Osteoblast (primary cell): ENCODE measurements around the gene STK35. TPM values are rescaled to one million over a fixed set of nuclear protein-coding genes. Genes with fewer than 3 reads are reported as not detected.

Experiments
- DNase-seq: peaks from one replicate; pipeline ENCODE4 v3.0.0; 2011; ENCODE audit warnings: low spot score, mixed read lengths; ENCODE audit not compliant: insufficient read length; ENCODE audit errors: missing footprints
- H2AFZ ChIP-seq: 2 replicates; pipeline ENCODE4 v1.6.0; 2011; ENCODE audit warnings: mild to moderate bottlenecking, low read length
- H3K27ac ChIP-seq: 2 replicates; pipeline ENCODE4 v1.5.1; 2011; ENCODE audit warnings: mild to moderate bottlenecking, low read depth, low read length, moderate library complexity
- H3K27me3 ChIP-seq: 2 replicates; pipeline ENCODE4 v1.6.0; 2012; ENCODE audit warnings: mild to moderate bottlenecking, control low read depth, inconsistent platforms, low read length, moderate library complexity; ENCODE audit not compliant: insufficient read depth
- H3K36me3 ChIP-seq: 2 replicates; pipeline ENCODE4 v1.5.1; 2011; ENCODE audit warnings: mild to moderate bottlenecking, low read length, control low read depth, moderate library complexity; ENCODE audit not compliant: insufficient read depth
- H3K4me1 ChIP-seq: 2 replicates; pipeline ENCODE4 v1.5.1; 2011; ENCODE audit warnings: mild to moderate bottlenecking, low read length, control low read depth, moderate library complexity; ENCODE audit not compliant: insufficient read depth
- H3K4me2 ChIP-seq: 2 replicates; pipeline ENCODE4 v1.6.0; 2011; ENCODE audit warnings: mild to moderate bottlenecking, low read length; ENCODE audit not compliant: insufficient read depth
- H3K4me3 ChIP-seq: fragments of 200-600 bp; sonication (generic); 3 replicates; pipeline ENCODE4 v1.5.1; 2012; ENCODE audit warnings: mild to moderate bottlenecking, low read length, inconsistent platforms; ENCODE audit not compliant: insufficient read depth
- H3K79me2 ChIP-seq: 2 replicates; pipeline ENCODE4 v1.6.0; 2012; ENCODE audit warnings: mild to moderate bottlenecking, low read length, control low read depth, inconsistent platforms; ENCODE audit not compliant: insufficient read depth
- H3K9me3 ChIP-seq: 2 replicates; pipeline ENCODE4 v1.5.1; 2011; ENCODE audit warnings: low read depth, low read length, control low read depth
- H4K20me1 ChIP-seq: 2 replicates; pipeline ENCODE4 v1.6.0; 2012; ENCODE audit warnings: mild to moderate bottlenecking, low read length, control low read depth; ENCODE audit not compliant: insufficient read depth
- CTCF ChIP-seq: IDR thresholded peaks from 2 replicates; pipeline ENCODE4 v1.5.1; 2011; ENCODE audit warnings: mild to moderate bottlenecking, low read depth, low read length, moderate library complexity; ENCODE audit errors: extremely low read depth
- total RNA-seq: library from RNA; depleted of rRNA; stranded (reverse); fragments of >200 nt; gene quantifications from 2 replicates; pipeline ENCODE4 v1.2.3, GENCODE V29; 2012

STK35 gene
- total RNA-seq, 1 donor: 21.4 TPM

GRCh38 chr20:2114990-2115681 lies 13.5 kb downstream of the STK35 start:
- no peak for TF ChIP-seq CTCF
- H3K27me3 ChIP-seq: no peaks in the 10 kb centered on the region
- H3K4me2 ChIP-seq: no peak overlapping the region
- no peak for DNase-seq
- H4K20me1 ChIP-seq: peaks cover 70% of the 10 kb centered on the region
- no peaks in the 10 kb centered on the region for H3K9me3 ChIP-seq
- no peak overlapping the region for H2AFZ ChIP-seq
- no peaks in the 10 kb centered on the region for H3K4me1 ChIP-seq
- peaks cover 96% of the 10 kb centered on the region for H3K79me2 ChIP-seq
- no peak overlapping the region for H3K4me3 ChIP-seq
- H3K27ac ChIP-seq: no peak overlapping the region
- peaks cover 15% of the 10 kb centered on the region for H3K36me3 ChIP-seq

GRCh38 chr20:2116170-2116940 lies 14.7 kb downstream of the STK35 start:
- H3K27ac ChIP-seq: no peak overlapping the region
- peaks cover 15% of the 10 kb centered on the region for H3K36me3 ChIP-seq
- no peak overlapping the region for H3K4me3 ChIP-seq
- H2AFZ ChIP-seq: no peak overlapping the region
- H3K4me2 ChIP-seq: no peak overlapping the region
- H3K27me3 ChIP-seq: no peaks in the 10 kb centered on the region
- TF ChIP-seq CTCF: no peak
- peaks cover 67% of the 10 kb centered on the region for H4K20me1 ChIP-seq
- peaks cover 96% of the 10 kb centered on the region for H3K79me2 ChIP-seq
- H3K4me1 ChIP-seq: no peaks in the 10 kb centered on the region
- no peak for DNase-seq
- no peaks in the 10 kb centered on the region for H3K9me3 ChIP-seq

- Histone ChIP-seq H3K4me3 (no peak overlapping the region), H4K20me1 (peaks cover 70% of the 10 kb centered on the region), H3K9me3 (no peaks in the 10 kb centered on the region), H3K79me2 (peaks cover 96% of the 10 kb centered on the region), H3K4me1 (peaks cover 5% of the 10 kb centered on the region), H2AFZ (no peak overlapping the region), H3K27me3 (no peaks in the 10 kb centered on the region), H3K36me3 (peaks cover 15% of the 10 kb centered on the region), H3K27ac (no peak overlapping the region), H3K4me2 (no peak overlapping the region)
- TF ChIP-seq CTCF: no peak
- no peak for DNase-seq
These were observed 17.2 kb downstream of the STK35 start for GRCh38 chr20:2118783-2119182.

GRCh38 chr20:2122936-2123335 lies 21.3 kb downstream of the STK35 start:
- peaks cover 5% of the 10 kb centered on the region for H3K4me1 ChIP-seq
- peaks cover 74% of the 10 kb centered on the region for H4K20me1 ChIP-seq
- TF ChIP-seq CTCF: no peak
- DNase-seq: no peak
- no peaks in the 10 kb centered on the region for H3K27me3 ChIP-seq
- no peak overlapping the region for H3K4me3 ChIP-seq
- no peak overlapping the region for H2AFZ ChIP-seq
- H3K79me2 ChIP-seq: peaks cover 97% of the 10 kb centered on the region
- H3K4me2 ChIP-seq: no peak overlapping the region
- H3K9me3 ChIP-seq: no peaks in the 10 kb centered on the region
- no peak overlapping the region for H3K27ac ChIP-seq
- peaks cover 4% of the 10 kb centered on the region for H3K36me3 ChIP-seq
